ENCODE data around the gene TLR10. TPM values are rescaled to one million over a fixed set of nuclear protein-coding genes. Genes with fewer than 3 reads are reported as not detected.
A peak's percentile ranks its signal among the peaks of the same experiment; 100 is the strongest.

Gene TLR10
- total and polyA plus RNA-seq, 2 of the 13 experiments (the other 11 are each of a cell fraction or from before 2014, with no cell fraction given): not detected

DNA sequence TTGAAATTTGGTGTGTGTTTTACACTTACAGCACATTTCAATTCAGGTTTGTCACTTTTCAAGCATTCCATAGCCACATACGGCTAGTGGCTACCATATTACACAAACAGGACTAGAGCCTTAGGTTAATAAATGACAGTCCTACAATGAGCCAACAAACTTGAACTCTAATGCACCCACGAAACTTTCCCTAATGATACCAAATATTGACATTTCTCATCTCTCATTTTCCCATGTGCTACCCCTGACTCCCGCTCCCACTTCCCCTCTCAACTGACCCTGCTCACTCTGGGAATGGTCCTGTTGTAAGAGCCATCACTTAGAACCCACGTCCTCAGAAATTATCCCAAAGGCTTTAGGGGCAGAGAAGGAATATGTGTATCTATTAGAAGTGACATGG is 4.9 kb upstream of the TLR10 start:
- no peak overlapping the region for H2AFZ ChIP-seq (ENCODE audit: low read length)
- no TSS peak for BruUV-seq (replicated peaks)
- no peak overlapping the region for H3K9ac ChIP-seq (ENCODE audit: insufficient read depth, low read depth, low read length)
- intact Hi-C loops (cut with micrococcal nuclease; ENCODE audit: unreplicated experiment) (no loop called here), in situ Hi-C loops (cut with HindIII; ENCODE audit: extremely low pct_ligation_motif_present, low pct_unique_long_range_greater_than_20kb) (no loop called here)
- 2% methylated on average over 4 of the region's 4 CpGs for WGBS (ENCODE audit: low lambda C conversion rate)
- no peak overlapping the region for H3K4me3 ChIP-seq (replicated peaks in 1 of 3; ENCODE audit: insufficient read depth in 1 of 3, low read depth in 2 of 3, low read length in 3 of 3)
- DNase-seq (ENCODE audit: low spot score) (peak; percentile 82), FAIRE-seq (peak; percentile 67), ATAC-seq (peak; percentile 92)
- ChIA-PET POLR2A (no interaction called here), CTCF (ENCODE audit: low intra/inter-chr PET ratio, low total read pairs) (no interaction called here)
- H3K9me3 ChIP-seq (ENCODE audit: low read length): no peaks in the 10 kb centered on the region
- H3K36me3 ChIP-seq (replicated peaks in 1 of 2; ENCODE audit: control insufficient read depth in 1 of 2, insufficient read depth in 2 of 2, low read length in 2 of 2): no peaks in the 10 kb centered on the region
- no peaks in the 10 kb centered on the region for H3K79me2 ChIP-seq (ENCODE audit: insufficient read depth, low read length)
- no peak overlapping the region for H3K27ac ChIP-seq (ENCODE audit: extremely low read length, insufficient read depth, low read length)
- H3K27me3 ChIP-seq (ENCODE audit: control insufficient read depth in 1 of 2, insufficient read depth in 2 of 2, low read length in 2 of 2): peaks cover 0 to 3% of the 10 kb centered on the region in 2 experiments; a peak in 1 of 5 replicates
- no peaks in the 10 kb centered on the region for H4K20me1 ChIP-seq (ENCODE audit: insufficient read depth, low read length)
- peak overlapping the region; percentile 41 for H3K4me2 ChIP-seq (ENCODE audit: low read depth, low read length)
- peaks cover 16% of the 10 kb centered on the region for H3K4me1 ChIP-seq (ENCODE audit: insufficient read depth, low read length)
- no peak for TF ChIP-seq TOE1 (CRISPR knock-in tag; IDR thresholded peaks at IDR 0.05)
- TF ChIP-seq NBN (conservative IDR thresholded peaks at IDR 0.05): no peak
- TF ChIP-seq ELF3 (CRISPR knock-in tag; IDR thresholded peaks at IDR 0.05): peak; percentile 34; the same call in 1 of the 2 replicates
- TF ChIP-seq FOXJ3 (CRISPR knock-in tag; IDR thresholded peaks at IDR 0.05; ENCODE audit: borderline replicate concordance): 0 out of 2 replicates have a peak, but pooled peaks have one; percentile 45
- TF ChIP-seq XBP1 (CRISPR knock-in tag; IDR thresholded peaks at IDR 0.05): no peak
- no peak for TF ChIP-seq SOX6 (IDR thresholded peaks at IDR 0.05)
- peak; percentile 79 for TF ChIP-seq SOX6 (CRISPR knock-in tag; IDR thresholded peaks at IDR 0.05)
- peak; percentile 29; the same call in 1 of the 3 replicates for TF ChIP-seq MXI1 (IDR thresholded peaks at IDR 0.05; ENCODE audit: borderline replicate concordance, low read depth, low read length)
- TF ChIP-seq ZNF644 (CRISPR knock-in tag; IDR thresholded peaks at IDR 0.05; ENCODE audit: low read depth): 0 out of 2 replicates have a peak, but pooled peaks have one; percentile 29
- no peak for TF ChIP-seq MLLT10 (CRISPR knock-in tag; IDR thresholded peaks at IDR 0.05)
- TF ChIP-seq RFX5 (IDR thresholded peaks at IDR 0.05; ENCODE audit: low read depth, low read length): no peak
- TF ChIP-seq, protein P1, sequence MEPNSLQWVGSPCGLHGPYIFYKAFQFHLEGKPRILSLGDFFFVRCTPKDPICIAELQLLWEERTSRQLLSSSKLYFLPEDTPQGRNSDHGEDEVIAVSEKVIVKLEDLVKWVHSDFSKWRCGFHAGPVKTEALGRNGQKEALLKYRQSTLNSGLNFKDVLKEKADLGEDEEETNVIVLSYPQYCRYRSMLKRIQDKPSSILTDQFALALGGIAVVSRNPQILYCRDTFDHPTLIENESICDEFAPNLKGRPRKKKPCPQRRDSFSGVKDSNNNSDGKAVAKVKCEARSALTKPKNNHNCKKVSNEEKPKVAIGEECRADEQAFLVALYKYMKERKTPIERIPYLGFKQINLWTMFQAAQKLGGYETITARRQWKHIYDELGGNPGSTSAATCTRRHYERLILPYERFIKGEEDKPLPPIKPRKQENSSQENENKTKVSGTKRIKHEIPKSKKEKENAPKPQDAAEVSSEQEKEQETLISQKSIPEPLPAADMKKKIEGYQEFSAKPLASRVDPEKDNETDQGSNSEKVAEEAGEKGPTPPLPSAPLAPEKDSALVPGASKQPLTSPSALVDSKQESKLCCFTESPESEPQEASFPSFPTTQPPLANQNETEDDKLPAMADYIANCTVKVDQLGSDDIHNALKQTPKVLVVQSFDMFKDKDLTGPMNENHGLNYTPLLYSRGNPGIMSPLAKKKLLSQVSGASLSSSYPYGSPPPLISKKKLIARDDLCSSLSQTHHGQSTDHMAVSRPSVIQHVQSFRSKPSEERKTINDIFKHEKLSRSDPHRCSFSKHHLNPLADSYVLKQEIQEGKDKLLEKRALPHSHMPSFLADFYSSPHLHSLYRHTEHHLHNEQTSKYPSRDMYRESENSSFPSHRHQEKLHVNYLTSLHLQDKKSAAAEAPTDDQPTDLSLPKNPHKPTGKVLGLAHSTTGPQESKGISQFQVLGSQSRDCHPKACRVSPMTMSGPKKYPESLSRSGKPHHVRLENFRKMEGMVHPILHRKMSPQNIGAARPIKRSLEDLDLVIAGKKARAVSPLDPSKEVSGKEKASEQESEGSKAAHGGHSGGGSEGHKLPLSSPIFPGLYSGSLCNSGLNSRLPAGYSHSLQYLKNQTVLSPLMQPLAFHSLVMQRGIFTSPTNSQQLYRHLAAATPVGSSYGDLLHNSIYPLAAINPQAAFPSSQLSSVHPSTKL (CRISPR knock-in tag; IDR thresholded peaks at IDR 0.05): peak; percentile 81
- TF ChIP-seq, protein P2, sequence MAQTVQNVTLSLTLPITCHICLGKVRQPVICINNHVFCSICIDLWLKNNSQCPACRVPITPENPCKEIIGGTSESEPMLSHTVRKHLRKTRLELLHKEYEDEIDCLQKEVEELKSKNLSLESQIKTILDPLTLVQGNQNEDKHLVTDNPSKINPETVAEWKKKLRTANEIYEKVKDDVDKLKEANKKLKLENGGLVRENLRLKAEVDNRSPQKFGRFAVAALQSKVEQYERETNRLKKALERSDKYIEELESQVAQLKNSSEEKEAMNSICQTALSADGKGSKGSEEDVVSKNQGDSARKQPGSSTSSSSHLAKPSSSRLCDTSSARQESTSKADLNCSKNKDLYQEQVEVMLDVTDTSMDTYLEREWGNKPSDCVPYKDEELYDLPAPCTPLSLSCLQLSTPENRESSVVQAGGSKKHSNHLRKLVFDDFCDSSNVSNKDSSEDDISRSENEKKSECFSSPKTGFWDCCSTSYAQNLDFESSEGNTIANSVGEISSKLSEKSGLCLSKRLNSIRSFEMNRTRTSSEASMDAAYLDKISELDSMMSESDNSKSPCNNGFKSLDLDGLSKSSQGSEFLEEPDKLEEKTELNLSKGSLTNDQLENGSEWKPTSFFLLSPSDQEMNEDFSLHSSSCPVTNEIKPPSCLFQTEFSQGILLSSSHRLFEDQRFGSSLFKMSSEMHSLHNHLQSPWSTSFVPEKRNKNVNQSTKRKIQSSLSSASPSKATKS (CRISPR knock-in tag; IDR thresholded peaks at IDR 0.05): no peak
- peak; percentile 58; the same call in 1 of the 2 replicates for TF ChIP-seq SOX5 (CRISPR knock-in tag; IDR thresholded peaks at IDR 0.05; ENCODE audit: borderline replicate concordance)
- no peak for TF ChIP-seq ZNF569 (CRISPR knock-in tag; IDR thresholded peaks at IDR 0.05; ENCODE audit: borderline replicate concordance)
- TF ChIP-seq, protein P3, sequence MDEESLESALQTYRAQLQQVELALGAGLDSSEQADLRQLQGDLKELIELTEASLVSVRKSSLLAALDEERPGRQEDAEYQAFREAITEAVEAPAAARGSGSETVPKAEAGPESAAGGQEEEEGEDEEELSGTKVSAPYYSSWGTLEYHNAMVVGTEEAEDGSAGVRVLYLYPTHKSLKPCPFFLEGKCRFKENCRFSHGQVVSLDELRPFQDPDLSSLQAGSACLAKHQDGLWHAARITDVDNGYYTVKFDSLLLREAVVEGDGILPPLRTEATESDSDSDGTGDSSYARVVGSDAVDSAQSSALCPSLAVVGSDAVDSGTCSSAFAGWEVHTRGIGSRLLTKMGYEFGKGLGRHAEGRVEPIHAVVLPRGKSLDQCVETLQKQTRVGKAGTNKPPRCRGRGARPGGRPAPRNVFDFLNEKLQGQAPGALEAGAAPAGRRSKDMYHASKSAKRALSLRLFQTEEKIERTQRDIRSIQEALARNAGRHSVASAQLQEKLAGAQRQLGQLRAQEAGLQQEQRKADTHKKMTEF (CRISPR knock-in tag; IDR thresholded peaks at IDR 0.05): 0 out of 2 replicates have a peak, but pooled peaks have one; percentile 14
- TF ChIP-seq SALL1 (CRISPR knock-in tag; IDR thresholded peaks at IDR 0.05): peak; percentile 70; the same call in 1 of the 2 replicates
- TF ChIP-seq, protein P4, sequence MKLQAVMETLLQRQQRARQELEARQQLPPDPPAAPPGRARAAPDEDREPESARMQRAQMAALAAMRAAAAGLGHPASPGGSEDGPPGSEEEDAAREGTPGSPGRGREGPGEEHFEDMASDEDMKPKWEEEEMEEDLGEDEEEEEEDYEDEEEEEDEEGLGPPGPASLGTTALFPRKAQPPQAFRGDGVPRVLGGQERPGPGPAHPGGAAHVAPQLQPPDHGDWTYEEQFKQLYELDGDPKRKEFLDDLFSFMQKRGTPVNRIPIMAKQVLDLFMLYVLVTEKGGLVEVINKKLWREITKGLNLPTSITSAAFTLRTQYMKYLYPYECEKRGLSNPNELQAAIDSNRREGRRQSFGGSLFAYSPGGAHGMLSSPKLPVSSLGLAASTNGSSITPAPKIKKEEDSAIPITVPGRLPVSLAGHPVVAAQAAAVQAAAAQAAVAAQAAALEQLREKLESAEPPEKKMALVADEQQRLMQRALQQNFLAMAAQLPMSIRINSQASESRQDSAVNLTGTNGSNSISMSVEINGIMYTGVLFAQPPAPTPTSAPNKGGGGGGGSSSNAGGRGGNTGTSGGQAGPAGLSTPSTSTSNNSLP (IDR thresholded peaks at IDR 0.05; ENCODE audit: low read depth, low read length): peak; percentile 20; the same call in 1 of the 2 replicates
